Mammary epithelial cell (primary cell): ENCODE results near the gene BCL3.

Experiments
- CTCF ChIP-seq, 2 donors: IDR thresholded peaks in 1 of 2; conservative IDR thresholded peaks in 1 of 2; 2 replicates each; pipeline ENCODE4 v1.5.1; 2011 to 2012; ENCODE audit warnings: inconsistent platforms in 2 of 2, low read length in 2 of 2, mild to moderate bottlenecking in 2 of 2, control low read depth in 1 of 2, low read depth in 1 of 2; ENCODE audit not compliant: insufficient read depth in 1 of 2; ENCODE audit errors: extremely low read depth in 1 of 2
- EZH2 ChIP-seq: IDR thresholded peaks from 2 replicates; pipeline ENCODE4 v1.6.1; 2012; ENCODE audit warnings: low read length, inconsistent platforms, borderline replicate concordance

- TF ChIP-seq CTCF (conservative IDR thresholded peaks at IDR 0.05 in 1 of 2, IDR thresholded peaks at IDR 0.05 in 1 of 2; ENCODE audit: extremely low read depth in 1 of 2, insufficient read depth in 1 of 2, low read depth in 1 of 2, low read length in 2 of 2) (peak in 1 of 2 donors; percentile 16), EZH2 (no peak)
These were observed 28.0 kb downstream of the BCL3 start for GRCh38 chr19:44776402-44777096.
